IPS-20b (cell line): Measurements from ENCODE around the gene G2E3.
"Not testable (repeated sequence)": the region's sequence is repeated elsewhere in the genome, so short reads cannot be mapped to it uniquely, and the experiment has no call there.

Experiments
- H3K27ac ChIP-seq: one replicate; pipeline ENCODE4 v1.5.1; 2013; ENCODE audit warnings: low read length
- H3K27me3 ChIP-seq: 2 replicates; pipeline ENCODE4 v1.6.1; 2013; ENCODE audit warnings: mild to moderate bottlenecking, low read length, inconsistent platforms; ENCODE audit not compliant: insufficient read depth
- H3K36me3 ChIP-seq: 2 replicates; pipeline ENCODE4 v1.6.1; 2013; ENCODE audit warnings: low read depth, mild to moderate bottlenecking, inconsistent platforms, low read length, moderate library complexity; ENCODE audit not compliant: insufficient read depth
- H3K4me1 ChIP-seq: 2 replicates; pipeline ENCODE4 v1.6.1; 2013; ENCODE audit warnings: mild to moderate bottlenecking, control low read depth, inconsistent platforms, low read length, moderate library complexity; ENCODE audit not compliant: insufficient read depth
- H3K4me3 ChIP-seq: 2 replicates; pipeline ENCODE4 v1.5.1; 2013; ENCODE audit warnings: mild to moderate bottlenecking, low read length, inconsistent platforms
- H3K9ac ChIP-seq: 2 replicates; pipeline ENCODE4 v1.6.1; 2013; ENCODE audit warnings: low read depth, mild to moderate bottlenecking, inconsistent platforms, low read length, moderate library complexity
- H3K9me3 ChIP-seq: 2 replicates; pipeline ENCODE4 v1.6.1; 2013; ENCODE audit warnings: mild to moderate bottlenecking, low read depth, low read length, inconsistent platforms; ENCODE audit not compliant: insufficient read depth

G2E3 gene

DNA sequence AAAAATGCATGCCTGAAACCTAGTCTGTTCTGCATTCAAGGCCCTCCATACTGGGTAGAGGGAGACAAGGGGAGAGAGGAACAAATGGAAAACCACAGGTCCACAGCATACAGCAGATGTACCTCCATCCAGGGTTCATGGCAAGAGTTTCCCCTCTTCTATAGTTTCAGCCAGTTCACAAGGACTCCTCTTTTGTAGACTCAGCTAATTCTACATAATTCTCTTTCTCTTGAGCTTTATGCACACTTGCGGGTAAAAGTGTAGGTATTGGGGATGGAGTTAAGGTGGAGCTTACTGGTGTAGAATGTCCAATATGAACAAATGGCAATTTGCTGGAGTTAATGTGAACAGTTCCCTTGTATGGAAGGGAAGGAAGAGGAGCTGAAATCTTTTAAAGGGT, 23.4 kb downstream of the G2E3 start:
- peaks cover 40% of the 10 kb centered on the region for H3K36me3 ChIP-seq
- no peak overlapping the region for H3K4me3 ChIP-seq
- H3K27ac ChIP-seq: no peak overlapping the region
- peaks cover 1% of the 10 kb centered on the region for H3K4me1 ChIP-seq
- no peaks in the 10 kb centered on the region for H3K27me3 ChIP-seq
- H3K9ac ChIP-seq: no peak overlapping the region
- peaks cover 22% of the 10 kb centered on the region; the same call in 1 of the 2 replicates for H3K9me3 ChIP-seq

DNA sequence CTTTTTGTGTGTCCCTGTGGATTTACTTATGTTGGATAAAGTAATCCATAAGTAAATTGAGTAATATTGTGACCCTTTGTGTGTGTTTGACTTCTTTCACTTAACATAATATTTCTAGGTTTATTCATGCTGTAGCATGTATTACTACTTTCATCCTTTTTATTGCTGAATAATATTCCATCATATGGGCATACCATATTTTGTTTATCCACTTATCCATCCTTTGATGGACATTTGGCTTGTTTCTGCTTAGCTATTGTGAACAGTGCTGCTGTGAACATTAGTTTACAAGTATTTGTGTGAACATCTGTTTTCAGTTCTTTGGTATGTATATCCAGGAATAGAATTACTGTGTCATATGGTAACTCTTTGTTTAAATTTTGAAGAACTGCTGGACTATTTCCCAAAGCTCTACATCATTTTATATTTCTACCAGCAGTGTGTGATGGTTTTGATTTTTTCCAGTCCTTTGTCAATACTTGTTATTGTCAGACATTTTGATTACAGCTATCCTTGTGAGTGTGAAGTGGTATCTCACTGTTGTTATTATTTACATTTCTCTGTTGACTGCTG, 25.2 kb downstream of the G2E3 start:
- Histone ChIP-seq H3K4me3 (no peak overlapping the region), H3K27ac (no peak overlapping the region), H3K27me3 (no peaks in the 10 kb centered on the region), H3K36me3 (peaks cover 56% of the 10 kb centered on the region), H3K9ac (no peak overlapping the region), H3K4me1 (no peaks in the 10 kb centered on the region), H3K9me3 (peaks cover 22% of the 10 kb centered on the region; the same call in 1 of the 2 replicates)

DNA sequence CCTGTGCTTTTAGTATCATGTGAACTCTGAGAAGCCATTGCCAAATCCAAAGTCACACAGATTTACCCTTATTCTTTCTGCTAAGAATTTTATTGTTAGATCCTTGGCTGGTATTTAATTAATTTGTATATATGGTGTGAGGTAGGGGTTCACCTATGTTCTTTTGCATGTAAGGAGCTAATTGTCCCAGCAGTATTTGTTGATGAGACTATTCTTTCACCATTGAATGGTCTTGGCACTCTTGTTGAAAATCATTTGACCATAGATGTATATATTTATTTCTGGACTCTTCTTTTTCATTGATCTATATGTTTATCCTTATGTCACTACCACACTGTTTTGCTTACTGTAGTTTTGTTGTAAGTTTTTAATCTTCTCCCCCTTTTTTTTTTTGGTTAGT, 26.2 kb downstream of the G2E3 start:
- no peaks in the 10 kb centered on the region for H3K4me1 ChIP-seq
- no peak overlapping the region for H3K9ac ChIP-seq
- no peak overlapping the region for H3K4me3 ChIP-seq
- peaks cover 22% of the 10 kb centered on the region; the same call in 1 of the 2 replicates for H3K9me3 ChIP-seq
- H3K27me3 ChIP-seq: no peaks in the 10 kb centered on the region
- H3K36me3 ChIP-seq: peaks cover 66% of the 10 kb centered on the region
- H3K27ac ChIP-seq: no peak overlapping the region

- Histone ChIP-seq H3K27ac (no peak overlapping the region), H3K36me3 (peaks cover 81% of the 10 kb centered on the region)
These were observed 28.2 kb downstream of the G2E3 start for GRCh38 chr14:30587141-30587540.

DNA sequence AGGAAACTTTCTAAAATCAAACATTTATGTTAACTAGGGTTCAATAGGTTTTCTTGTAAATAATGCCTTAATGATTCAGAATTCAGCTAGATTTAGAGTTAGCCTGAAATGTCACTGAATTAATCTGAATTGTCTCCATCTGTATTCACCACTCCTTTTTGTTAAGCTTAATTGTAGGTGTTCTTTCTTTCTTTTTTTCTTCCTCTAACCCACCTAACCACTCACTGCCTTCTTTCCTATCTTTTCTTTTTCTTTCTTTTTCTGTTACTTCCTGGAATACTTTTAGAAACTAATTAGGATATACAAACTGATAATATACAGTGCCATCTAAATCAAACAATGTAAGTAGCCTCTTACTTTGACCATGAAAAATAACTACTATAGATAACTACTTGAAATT, 29.9 kb downstream of the G2E3 start:
- no peak overlapping the region for H3K27ac ChIP-seq
- peaks cover 80% of the 10 kb centered on the region for H3K36me3 ChIP-seq
- no peaks in the 10 kb centered on the region for H3K27me3 ChIP-seq
- H3K4me1 ChIP-seq: no peaks in the 10 kb centered on the region
- peaks cover 15% of the 10 kb centered on the region; the same call in 1 of the 2 replicates for H3K9me3 ChIP-seq
- no peak overlapping the region for H3K9ac ChIP-seq
- H3K4me3 ChIP-seq: no peak overlapping the region

More at GRCh38 chr14:30587141-30587540, 28.2 kb downstream of the G2E3 start:
- H3K27me3 ChIP-seq: no peaks in the 10 kb centered on the region
- H3K9me3 ChIP-seq: peaks cover 22% of the 10 kb centered on the region; the same call in 1 of the 2 replicates
- H3K9ac ChIP-seq: no peak overlapping the region
- no peak overlapping the region for H3K4me3 ChIP-seq
- no peaks in the 10 kb centered on the region for H3K4me1 ChIP-seq

DNA sequence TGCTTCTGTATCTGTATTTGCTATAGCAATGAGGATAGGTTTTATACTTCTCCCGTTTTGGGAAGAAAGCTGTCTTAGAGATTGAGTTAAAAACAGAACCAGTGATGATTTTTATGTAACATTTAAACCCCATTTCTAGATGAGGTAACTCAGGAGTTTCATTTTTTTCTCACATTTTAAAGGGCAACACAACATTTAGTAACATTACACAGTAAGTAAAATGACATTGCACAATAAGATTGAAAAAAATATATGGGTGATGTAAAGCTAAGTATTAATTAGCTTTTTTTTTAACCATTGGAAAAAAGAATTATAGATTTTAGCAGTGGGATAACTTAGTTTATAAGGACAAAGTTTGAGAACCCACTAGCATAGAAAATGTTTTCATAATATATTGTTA, 38.0 kb downstream of the G2E3 start:
- Histone ChIP-seq H3K27me3 (no peaks in the 10 kb centered on the region), H3K4me1 (no peaks in the 10 kb centered on the region), H3K9me3 (no peaks in the 10 kb centered on the region), H3K36me3 (peaks cover 79% of the 10 kb centered on the region), H3K9ac (no peak overlapping the region), H3K4me3 (no peak overlapping the region), H3K27ac (no peak overlapping the region)

GRCh38 chr14:30597504-30597903, 38.5 kb downstream of the G2E3 start:
- Histone ChIP-seq H3K27me3 (no peaks in the 10 kb centered on the region), H3K4me3 (no peak overlapping the region), H3K9ac (no peak overlapping the region), H3K9me3 (no peaks in the 10 kb centered on the region), H3K36me3 (peaks cover 80% of the 10 kb centered on the region), H3K27ac (no peak overlapping the region), H3K4me1 (no peaks in the 10 kb centered on the region)

- Histone ChIP-seq H3K9me3 (no peaks in the 10 kb centered on the region), H3K4me1 (no peaks in the 10 kb centered on the region), H3K27me3 (no peaks in the 10 kb centered on the region), H3K27ac (no peak overlapping the region), H3K9ac (no peak overlapping the region), H3K36me3 (peaks cover 96% of the 10 kb centered on the region), H3K4me3 (no peak overlapping the region)
These were observed 42.3 kb downstream of the G2E3 start for GRCh38 chr14:30600922-30601918.

- Histone ChIP-seq H3K36me3 (peaks cover 98% of the 10 kb centered on the region), H3K4me1 (no peaks in the 10 kb centered on the region)
These were observed 44.4 kb downstream of the G2E3 start for GRCh38 chr14:30603402-30603801.

DNA sequence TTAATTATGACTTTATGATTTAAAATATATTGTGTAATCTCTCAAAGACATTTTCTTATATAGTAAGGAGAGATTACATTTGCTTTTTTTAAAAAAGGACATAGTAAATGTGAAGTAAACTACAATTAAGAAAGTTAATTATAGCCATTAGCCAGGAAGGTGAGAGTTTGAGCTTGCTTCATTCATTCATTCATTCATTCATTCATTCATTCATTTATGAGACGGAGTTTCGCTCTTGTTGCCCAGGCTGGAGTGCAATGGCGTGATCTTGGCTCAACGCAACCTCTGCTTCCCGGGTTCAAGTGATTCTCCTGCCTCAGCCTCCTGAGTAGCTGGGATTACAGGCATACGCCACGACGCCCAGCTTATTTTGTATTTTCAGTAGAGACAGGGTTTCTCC, 45.7 kb downstream of the G2E3 start:
- not testable (repeated sequence) for H3K9ac ChIP-seq, H3K4me3 ChIP-seq, H3K4me1 ChIP-seq, H3K27me3 ChIP-seq, H3K9me3 ChIP-seq, H3K27ac ChIP-seq
- peaks cover 95% of the 10 kb centered on the region for H3K36me3 ChIP-seq

More at GRCh38 chr14:30603402-30603801, 44.4 kb downstream of the G2E3 start:
- Histone ChIP-seq H3K4me3 (no peak overlapping the region), H3K27ac (no peak overlapping the region), H3K27me3 (no peaks in the 10 kb centered on the region), H3K9me3 (no peaks in the 10 kb centered on the region), H3K9ac (no peak overlapping the region)

DNA sequence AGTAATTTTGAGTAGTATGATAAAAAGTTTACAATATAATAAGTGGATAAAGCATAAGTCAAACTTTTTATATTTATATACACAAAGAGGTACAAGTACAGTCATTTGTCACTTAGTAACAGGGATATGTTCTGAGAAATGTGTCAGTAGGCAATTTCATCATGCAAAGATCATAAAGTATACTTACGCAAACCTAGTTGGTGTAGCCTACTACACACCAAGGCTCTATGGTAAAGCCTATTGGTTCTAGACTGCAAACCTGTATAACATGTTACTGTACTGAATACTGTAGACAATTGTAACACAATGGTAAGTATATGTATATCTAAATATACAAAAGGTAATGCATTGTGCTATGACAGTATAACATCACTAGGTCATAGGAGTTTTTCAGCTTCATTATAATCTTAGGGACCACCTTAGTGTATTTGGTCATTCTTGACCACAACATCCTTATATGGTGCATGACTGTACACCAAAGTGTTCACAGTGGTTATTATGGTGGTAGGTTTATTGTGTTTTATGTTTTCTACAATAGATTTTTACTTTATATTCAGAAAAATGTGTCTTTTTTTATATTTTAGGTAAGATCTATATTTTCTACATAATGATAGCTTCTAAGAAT, 48.3 kb downstream of the G2E3 start:
- Histone ChIP-seq H3K9ac (no peak overlapping the region), H3K27me3 (no peaks in the 10 kb centered on the region), H3K27ac (no peak overlapping the region), H3K36me3 (peaks cover 91% of the 10 kb centered on the region), H3K9me3 (no peaks in the 10 kb centered on the region), H3K4me1 (no peaks in the 10 kb centered on the region), H3K4me3 (no peak overlapping the region)
